HUES48 (cell line): ENCODE data around the gene HLTF.

Experiments used
- H3K27ac ChIP-seq: one replicate; pipeline ENCODE4 v1.7.0; 2013; ENCODE audit warnings: low read depth, low read length, inconsistent platforms
- H3K27me3 ChIP-seq: 2 replicates; pipeline ENCODE4 v1.6.1; 2013; ENCODE audit warnings: mild to moderate bottlenecking, low read length; ENCODE audit not compliant: control insufficient read depth, insufficient read depth
- H3K36me3 ChIP-seq: 2 replicates; pipeline ENCODE4 v1.6.1; 2013; ENCODE audit warnings: low read length; ENCODE audit not compliant: control insufficient read depth, insufficient read depth
- H3K4me1 ChIP-seq: 2 replicates; pipeline ENCODE4 v1.6.1; 2013; ENCODE audit warnings: mild to moderate bottlenecking, low read length; ENCODE audit not compliant: control insufficient read depth, insufficient read depth
- H3K4me3 ChIP-seq: 2 replicates; pipeline ENCODE4 v1.5.1; 2013; ENCODE audit warnings: mild to moderate bottlenecking, low read depth, low read length
- H3K9ac ChIP-seq: 2 replicates; pipeline ENCODE4 v1.6.1; 2013; ENCODE audit warnings: mild to moderate bottlenecking, low read depth, low read length, moderate library complexity
- H3K9me3 ChIP-seq: 2 replicates; pipeline ENCODE4 v1.6.1; 2013; ENCODE audit warnings: low read length; ENCODE audit not compliant: control insufficient read depth, insufficient read depth

Gene HLTF

GRCh38 chr3:149086232-149086988 lies at the start of gene HLTF:
TSS of gene HLTF (minus strand) at chr3:149086533. CDS start at chr3:149086336, 197 bp downstream.
- peaks cover 29% of the 10 kb centered on the region; the same call in 1 of the 2 replicates for H3K36me3 ChIP-seq
- H3K4me1 ChIP-seq = peaks cover 8% of the 10 kb centered on the region; the same call in 1 of the 2 replicates
- H3K27ac ChIP-seq = peak within 1 kb of the TSS; percentile 91
- H3K27me3 ChIP-seq = peaks cover 7% of the 10 kb centered on the region
- peak within 1 kb of the TSS; percentile 72 for H3K9ac ChIP-seq
- H3K4me3 ChIP-seq = peak within 1 kb of the TSS; percentile 68
- H3K9me3 ChIP-seq = no peaks in the 10 kb centered on the region

- H3K9ac ChIP-seq = no peak overlapping the region
- no peaks in the 10 kb centered on the region for H3K27me3 ChIP-seq
- H3K36me3 ChIP-seq = 0 out of 2 replicates have a peak, but pooled peaks cover 13% of the 10 kb centered on the region
- peaks cover 35% of the 10 kb centered on the region for H3K4me1 ChIP-seq
- H3K27ac ChIP-seq = peak overlapping the region; percentile 28
- H3K4me3 ChIP-seq = no peak overlapping the region
- no peaks in the 10 kb centered on the region for H3K9me3 ChIP-seq
Observed at GRCh38 chr3:149134575-149134974, 48.2 kb upstream of the HLTF start.

GRCh38 chr3:149131589-149131988 lies 45.3 kb upstream of the HLTF start:
- H3K9me3 ChIP-seq = no peaks in the 10 kb centered on the region
- H3K36me3 ChIP-seq = 0 out of 2 replicates have a peak, but pooled peaks cover 13% of the 10 kb centered on the region
- H3K9ac ChIP-seq = no peak overlapping the region
- H3K4me3 ChIP-seq = peak overlapping the region; percentile 78; the same call in 1 of the 2 replicates
- no peak overlapping the region for H3K27ac ChIP-seq
- H3K4me1 ChIP-seq = peaks cover 33% of the 10 kb centered on the region
- no peaks in the 10 kb centered on the region; the same call in 1 of the 2 replicates for H3K27me3 ChIP-seq

GRCh38 chr3:149129326-149130205 lies 43.2 kb upstream of the HLTF start, which contains the start of gene HPS3:
TSS of gene HPS3 (plus strand) at chr3:149129638. CDS start at chr3:149129724, 86 bp downstream.
- H3K27me3 ChIP-seq = no peaks in the 10 kb centered on the region; the same call in 1 of the 2 replicates
- peak within 1 kb of the TSS; percentile 78 for H3K4me3 ChIP-seq
- H3K27ac ChIP-seq = peak within 1 kb of the TSS; percentile 62
- H3K9ac ChIP-seq = peak within 1 kb of the TSS; percentile 68
- H3K9me3 ChIP-seq = no peaks in the 10 kb centered on the region
- peaks cover 29% of the 10 kb centered on the region for H3K4me1 ChIP-seq
- H3K36me3 ChIP-seq = 0 out of 2 replicates have a peak, but pooled peaks cover 12% of the 10 kb centered on the region

GRCh38 chr3:149128821-149129220 lies 42.5 kb upstream of the HLTF start:
- 0 out of 2 replicates have a peak, but pooled peaks cover 10% of the 10 kb centered on the region for H3K36me3 ChIP-seq
- H3K9me3 ChIP-seq = no peaks in the 10 kb centered on the region
- peaks cover 24% of the 10 kb centered on the region for H3K4me1 ChIP-seq
- H3K9ac ChIP-seq = no peak overlapping the region
- H3K4me3 ChIP-seq = peak overlapping the region; percentile 78
- no peaks in the 10 kb centered on the region; the same call in 1 of the 2 replicates for H3K27me3 ChIP-seq
- H3K27ac ChIP-seq = no peak overlapping the region

GRCh38 chr3:149122721-149123578 lies 36.6 kb upstream of the HLTF start:
- Histone ChIP-seq H3K4me1 (no peaks in the 10 kb centered on the region), H3K4me3 (no peak overlapping the region), H3K27me3 (no peaks in the 10 kb centered on the region; the same call in 1 of the 2 replicates), H3K9me3 (no peaks in the 10 kb centered on the region), H3K27ac (no peak overlapping the region), H3K9ac (no peak overlapping the region), H3K36me3 (no peaks in the 10 kb centered on the region)

- Histone ChIP-seq H3K4me3 (no peak overlapping the region), H3K36me3 (no peaks in the 10 kb centered on the region), H3K27me3 (no peaks in the 10 kb centered on the region), H3K4me1 (no peaks in the 10 kb centered on the region), H3K9me3 (no peaks in the 10 kb centered on the region), H3K9ac (no peak overlapping the region), H3K27ac (no peak overlapping the region)
Observed at GRCh38 chr3:149120051-149120972, 34.0 kb upstream of the HLTF start.

GRCh38 chr3:149119466-149119865 lies 33.1 kb upstream of the HLTF start:
- H3K27me3 ChIP-seq = no peaks in the 10 kb centered on the region
- H3K4me1 ChIP-seq = peaks cover 4% of the 10 kb centered on the region; the same call in 1 of the 2 replicates
- no peak overlapping the region for H3K27ac ChIP-seq
- no peak overlapping the region for H3K9ac ChIP-seq
- H3K4me3 ChIP-seq = no peak overlapping the region
- H3K9me3 ChIP-seq = no peaks in the 10 kb centered on the region
- H3K36me3 ChIP-seq = no peaks in the 10 kb centered on the region

GRCh38 chr3:149118724-149119123 lies 32.4 kb upstream of the HLTF start:
- H3K27me3 ChIP-seq = no peaks in the 10 kb centered on the region
- H3K36me3 ChIP-seq = no peaks in the 10 kb centered on the region
- H3K4me1 ChIP-seq = peaks cover 7% of the 10 kb centered on the region; the same call in 1 of the 2 replicates
- no peak overlapping the region for H3K27ac ChIP-seq
- no peak overlapping the region for H3K9ac ChIP-seq
- H3K9me3 ChIP-seq = no peaks in the 10 kb centered on the region; the same call in 1 of the 2 replicates
- H3K4me3 ChIP-seq = no peak overlapping the region
